HG02885 (cell line): ENCODE measurements around the gene PAMR1.

ENCODE experiments used
- ATAC-seq: cut with Tn5 transposase; IDR thresholded peaks from one replicate; pipeline ENCODE4 v1.9.1; 2021; ENCODE audit warnings: mild to moderate bottlenecking; ENCODE audit not compliant: unreplicated experiment, poor library complexity

Gene PAMR1

DNA sequence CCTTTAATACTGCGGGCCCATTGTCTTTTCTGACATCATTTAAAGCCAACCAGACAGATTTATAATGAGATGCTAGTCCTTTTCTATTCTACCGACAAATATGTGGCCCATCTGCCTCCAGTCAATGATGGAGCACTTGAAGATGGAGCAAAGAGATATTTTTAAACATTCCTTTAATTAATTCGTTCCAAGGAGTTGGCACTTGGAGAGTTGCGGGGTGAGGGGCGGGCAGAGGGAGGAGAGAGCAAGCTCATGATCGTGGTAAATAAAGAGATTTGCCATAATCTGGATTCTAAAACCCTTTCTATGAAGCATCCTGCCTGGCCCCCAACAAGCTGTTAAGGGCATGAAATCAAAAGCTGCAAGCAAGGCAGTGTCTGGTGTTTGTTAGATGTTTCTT, 111.1 kb downstream of the PAMR1 start:
- no peak for ATAC-seq

DNA sequence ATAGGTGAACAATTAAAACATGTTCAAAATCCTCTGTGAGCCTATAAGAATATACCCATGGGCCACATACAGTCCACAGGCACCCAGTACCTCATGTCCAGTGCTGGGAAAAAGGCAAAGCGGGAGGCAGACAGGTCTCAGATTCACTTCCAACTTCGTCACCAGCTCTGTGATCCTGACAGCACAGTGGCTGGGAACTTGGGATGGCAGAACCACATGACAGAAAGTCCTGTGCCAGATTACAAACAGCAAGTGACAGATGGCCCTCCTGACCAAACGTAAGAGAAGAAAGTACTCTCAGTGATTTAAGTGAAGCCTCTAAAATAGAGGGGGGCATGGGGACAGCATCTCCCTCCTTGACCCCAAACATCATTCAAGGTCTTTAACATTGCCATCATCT, 111.8 kb downstream of the PAMR1 start:
- no peak for ATAC-seq

DNA sequence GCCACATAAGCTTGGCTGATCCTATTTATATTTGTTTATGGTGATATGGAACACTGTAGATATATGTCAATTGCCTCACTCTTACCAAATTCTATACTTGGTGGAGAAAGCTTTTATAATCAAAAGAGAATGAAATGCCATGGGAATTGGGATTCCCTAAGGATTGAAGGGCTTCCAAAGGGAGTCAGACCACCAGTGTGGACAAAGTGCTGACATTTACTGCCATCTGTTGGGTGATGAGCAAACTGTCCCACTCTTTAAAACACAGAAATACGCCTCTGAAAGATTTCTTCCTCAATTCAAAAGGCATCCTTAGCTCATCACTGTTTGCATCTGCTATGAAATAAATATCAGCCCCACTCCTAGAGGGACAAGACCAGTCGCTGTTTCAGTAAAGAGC, 113.1 kb downstream of the PAMR1 start:
- ATAC-seq, result no peak

DNA sequence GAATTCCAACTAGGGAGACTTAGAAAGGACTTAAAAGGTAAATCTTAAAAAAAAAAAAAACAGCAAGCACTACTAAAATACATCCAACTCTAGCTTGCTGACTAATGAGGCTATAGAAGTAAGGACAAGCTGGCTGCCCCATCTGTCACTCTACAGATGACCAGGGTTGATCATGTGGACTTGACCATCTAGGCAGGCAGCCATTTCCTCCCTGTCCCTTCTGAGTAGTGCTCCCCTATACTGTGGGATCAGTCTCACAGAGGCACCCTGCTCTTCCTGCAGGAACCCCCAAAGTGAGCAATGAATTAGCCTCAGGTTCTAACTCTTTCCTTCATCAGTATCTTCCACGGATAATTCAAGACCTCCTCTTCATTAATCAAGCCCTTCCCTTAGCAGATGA, 118.4 kb downstream of the PAMR1 start:
- no peak for ATAC-seq

DNA sequence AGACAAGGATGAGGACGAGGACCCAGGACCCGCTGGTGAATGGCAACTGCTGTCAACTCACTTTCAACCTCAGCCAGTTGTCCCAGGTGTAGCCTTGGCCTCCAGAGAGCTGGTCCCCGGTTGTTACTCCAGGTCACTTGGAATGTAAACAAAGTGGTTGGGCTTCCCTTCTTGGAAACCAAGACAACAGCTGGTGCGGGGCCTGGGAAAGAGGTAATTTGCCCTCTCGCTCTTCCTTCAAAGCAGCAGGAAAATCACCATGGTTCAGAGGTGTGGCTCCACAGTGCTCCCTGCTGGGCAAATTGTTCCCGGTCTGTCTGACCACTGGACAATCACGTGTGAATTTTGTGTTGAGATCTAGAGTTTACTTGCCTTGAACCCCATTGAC, 121.0 kb downstream of the PAMR1 start:
- no peak for ATAC-seq

DNA sequence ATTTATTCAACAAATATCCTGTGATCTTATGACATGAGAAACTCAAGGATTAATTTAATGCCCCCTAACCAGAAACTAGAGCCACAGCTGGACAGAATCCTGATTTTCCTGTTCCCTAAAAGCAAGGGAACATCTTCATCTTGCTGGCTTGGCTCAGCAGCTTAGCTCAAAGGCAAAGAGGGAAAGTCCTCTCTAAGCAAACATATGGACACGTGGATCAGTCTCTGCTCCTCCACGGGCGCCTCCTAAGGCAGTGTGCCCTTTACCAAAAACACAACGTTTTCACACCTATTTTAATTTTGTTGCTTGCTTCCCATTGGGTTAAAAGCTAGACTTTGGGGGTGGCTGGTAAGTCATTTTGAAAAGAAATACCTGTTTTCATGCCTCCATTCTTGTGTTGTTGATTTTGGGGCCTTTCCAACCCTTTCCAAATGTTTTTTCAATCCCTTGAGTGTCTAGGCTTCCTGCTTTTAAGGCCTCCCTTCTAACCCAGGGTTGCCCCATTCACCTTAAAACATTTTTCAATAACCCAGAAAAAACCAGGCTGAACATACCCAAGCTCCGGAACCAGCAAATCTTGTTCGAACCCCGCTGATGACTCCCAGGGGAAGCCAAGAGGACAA, 121.5 kb downstream of the PAMR1 start:
- ATAC-seq, result no peak

DNA sequence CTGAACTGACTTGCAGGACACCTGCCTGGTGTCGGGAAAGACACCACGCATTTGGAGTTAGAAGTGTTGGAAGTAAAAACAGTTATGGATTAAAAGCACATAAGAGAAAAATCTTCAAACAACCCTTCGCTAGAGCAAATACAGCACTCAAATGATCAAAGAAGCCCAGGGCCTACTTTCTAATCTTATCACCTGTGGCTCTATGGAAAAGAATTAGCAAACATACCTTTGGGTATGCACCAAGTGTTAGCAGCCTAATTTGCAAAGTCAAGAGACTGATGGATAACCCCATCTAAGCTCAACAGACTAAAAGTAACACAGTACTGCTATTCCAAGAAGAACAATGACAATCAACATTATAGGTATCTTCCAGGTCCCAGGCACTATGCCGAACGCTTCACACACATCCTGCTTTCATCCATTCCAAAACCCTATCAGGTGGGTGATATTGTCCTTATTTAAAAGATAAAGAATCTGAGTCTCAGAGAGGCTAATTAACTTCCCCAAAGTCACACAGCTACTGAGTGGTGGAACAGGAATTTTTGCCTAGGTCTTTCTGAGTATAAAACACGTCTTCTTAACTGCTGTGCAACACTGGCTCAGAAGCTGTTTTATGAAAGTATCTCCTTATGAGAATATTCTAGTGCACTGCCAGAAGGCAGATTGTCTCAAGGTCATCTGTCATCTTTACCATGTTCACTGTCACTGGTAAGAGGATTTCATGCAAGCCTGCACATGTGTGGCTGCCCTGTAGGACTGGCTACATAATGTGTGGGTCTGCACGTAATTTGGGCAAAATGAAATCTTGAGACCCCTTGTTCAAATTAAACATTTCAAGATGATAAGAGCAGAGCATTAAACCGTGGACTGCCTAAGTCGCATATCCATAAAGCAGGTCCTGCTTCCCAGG, 122.4 kb downstream of the PAMR1 start:
- no peak for ATAC-seq

DNA sequence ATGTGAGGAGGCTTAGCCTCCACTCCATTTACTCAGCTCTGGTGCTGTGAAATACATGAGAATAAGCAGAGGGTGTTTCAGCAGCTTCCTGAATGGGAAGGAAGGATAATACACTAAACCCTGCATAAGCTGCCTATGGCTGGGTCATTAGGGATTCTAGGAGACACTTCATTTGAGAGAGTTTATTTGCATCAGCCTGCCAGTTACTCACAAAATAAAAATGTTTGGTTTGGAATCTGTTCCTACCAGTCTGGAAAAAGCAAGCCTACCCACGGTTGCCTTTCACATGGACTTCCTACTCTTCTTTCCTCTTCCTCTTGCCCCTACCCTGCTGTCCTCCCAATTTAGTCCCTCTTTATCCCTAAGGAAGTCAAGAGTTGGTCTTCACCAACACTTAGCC, 126.5 kb downstream of the PAMR1 start:
- ATAC-seq, result no peak

DNA sequence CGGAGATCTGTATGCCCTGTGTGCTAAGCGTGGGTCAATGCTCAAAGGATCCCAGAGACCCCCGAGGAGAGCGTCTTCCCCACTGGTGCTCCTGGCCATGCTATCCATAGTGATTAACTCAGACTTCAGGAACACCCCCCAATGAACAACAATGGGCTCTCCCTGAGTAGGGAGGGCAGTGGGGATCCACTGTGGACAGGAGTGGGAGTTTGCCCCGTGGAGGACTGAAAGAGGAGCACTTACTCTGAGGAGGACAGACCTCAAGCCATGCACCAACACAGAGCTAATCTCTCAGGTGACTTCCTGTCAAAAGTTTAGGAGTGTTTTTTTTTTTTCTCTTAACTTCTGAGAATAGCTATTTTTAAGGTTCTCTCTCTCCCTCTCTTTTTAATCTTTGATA, 130.5 kb downstream of the PAMR1 start:
- ATAC-seq, result no peak

DNA sequence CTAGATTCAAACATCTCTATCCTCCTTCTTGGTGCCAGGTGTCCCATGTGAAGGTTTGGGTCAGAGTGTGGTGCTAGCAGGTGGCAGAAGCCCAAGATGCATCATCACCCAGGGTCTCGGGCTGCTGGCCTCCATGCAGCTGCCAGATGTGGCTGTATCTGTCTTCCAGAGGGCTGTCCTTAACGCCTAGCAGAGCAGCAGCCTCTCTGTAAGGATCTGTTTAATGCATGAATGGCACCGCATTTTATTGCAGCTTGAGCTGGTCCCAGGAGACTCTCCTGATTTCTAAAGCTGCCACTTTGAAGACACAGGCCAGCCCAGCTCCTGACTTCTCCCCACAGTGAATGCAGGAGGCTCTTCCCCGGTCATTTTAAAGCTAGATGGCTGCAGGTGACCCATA, 132.3 kb downstream of the PAMR1 start:
- no peak for ATAC-seq

DNA sequence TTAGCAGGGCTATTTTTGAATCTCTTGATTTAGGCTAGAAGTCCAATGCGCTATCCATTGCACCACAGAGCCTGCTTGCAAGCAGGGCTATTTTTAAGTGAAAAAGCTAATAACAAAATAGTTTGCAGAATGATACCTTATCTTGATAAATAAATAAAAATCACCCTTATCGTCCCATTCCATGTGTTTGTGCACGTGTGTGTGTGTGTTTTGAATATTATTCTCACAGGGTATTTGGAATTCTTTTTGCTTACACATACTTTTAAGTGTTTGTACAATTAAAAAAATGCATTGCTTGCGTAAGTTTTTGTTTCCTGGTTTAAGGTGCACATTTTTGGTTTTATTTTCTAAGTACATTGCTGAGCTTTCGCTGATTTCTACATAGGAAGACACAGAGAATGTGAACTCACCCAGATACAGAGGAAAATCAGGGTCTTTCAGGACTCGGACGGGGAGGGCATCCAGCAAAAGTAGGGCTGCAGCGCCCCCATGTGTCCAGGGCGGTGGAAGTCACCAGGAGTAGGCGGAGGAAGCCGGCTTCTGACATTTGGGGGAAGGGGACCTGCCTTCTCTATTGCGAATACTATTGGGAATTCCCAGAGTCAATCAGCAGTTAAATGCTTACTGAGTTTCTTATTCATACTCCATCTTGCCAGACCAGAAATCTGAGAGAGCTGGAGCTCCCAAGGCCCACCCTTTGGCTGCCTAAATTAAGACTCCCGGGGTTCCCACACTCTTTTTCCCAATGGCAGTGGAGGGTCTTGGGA, 133.3 kb downstream of the PAMR1 start:
- ATAC-seq, result peak; percentile 50

DNA sequence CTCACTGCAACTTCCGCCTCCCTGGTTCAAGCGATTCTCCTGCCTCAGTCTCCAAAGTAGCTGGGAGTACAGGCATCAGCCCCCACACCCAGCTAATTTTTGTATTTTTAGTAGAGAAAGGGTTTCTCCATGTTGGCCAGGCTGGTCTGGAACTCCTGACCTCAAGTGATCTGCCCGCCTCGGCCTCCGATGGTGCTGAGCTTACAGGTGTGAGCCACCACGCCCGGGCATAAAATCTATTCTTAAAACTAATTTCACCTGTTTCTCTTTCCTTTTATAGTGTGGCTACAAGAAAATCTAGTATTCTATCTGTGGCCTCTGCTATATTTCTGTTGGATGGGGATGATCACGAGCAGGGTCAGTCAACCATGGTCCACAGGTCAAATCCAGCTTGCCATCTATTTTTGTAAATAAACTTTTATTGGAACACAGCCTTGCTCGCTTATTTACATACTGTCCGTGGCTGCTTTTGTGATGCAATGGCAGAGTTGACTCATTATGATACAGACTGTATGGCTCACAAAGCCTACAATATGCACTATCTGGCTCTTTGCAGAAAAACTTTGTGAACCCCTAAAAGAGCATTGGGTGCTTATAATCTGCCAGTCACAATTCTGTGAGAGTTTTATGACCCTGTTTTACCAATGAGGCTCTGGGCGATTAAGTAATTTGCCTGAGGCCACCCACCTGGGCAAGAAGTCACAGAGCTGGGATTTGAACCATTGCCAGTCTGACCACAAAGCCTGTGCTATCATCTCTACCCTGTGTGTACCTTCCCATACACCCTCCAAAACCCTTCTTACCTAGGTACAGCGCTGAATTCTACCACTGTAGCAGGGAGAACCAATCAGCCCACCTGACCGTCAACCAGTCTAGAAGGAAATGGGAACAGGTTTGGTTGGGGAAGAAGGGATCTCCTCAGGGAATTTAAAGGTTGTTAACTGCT, 134.4 kb downstream of the PAMR1 start:
- ATAC-seq, result peak; percentile 91

DNA sequence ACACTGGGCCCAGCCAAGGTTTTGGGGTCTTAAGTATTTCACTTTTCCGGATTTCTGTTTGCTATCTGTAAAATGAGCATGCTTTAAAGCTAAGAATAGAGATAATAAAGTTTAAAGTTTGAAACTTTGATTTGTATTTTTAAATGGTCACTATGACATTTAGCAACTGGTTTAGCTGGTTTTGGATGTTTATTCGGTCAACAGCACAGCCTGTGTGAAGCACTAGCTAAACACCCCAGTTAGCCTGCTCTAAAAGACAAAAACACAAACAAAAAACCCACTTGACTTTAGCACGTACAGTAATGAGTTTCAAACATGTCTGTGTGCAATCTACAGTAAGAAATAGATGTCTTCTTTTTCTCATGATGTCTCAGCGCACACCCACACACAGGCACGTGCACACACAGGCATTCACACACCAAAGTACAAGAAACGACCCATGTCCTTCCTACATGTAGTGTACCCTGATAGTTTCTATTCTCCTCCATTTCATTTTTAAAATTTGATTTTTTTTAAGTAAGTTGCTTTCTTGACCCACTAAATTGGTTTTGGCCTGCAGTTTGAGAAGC, 135.4 kb downstream of the PAMR1 start:
- no peak for ATAC-seq

DNA sequence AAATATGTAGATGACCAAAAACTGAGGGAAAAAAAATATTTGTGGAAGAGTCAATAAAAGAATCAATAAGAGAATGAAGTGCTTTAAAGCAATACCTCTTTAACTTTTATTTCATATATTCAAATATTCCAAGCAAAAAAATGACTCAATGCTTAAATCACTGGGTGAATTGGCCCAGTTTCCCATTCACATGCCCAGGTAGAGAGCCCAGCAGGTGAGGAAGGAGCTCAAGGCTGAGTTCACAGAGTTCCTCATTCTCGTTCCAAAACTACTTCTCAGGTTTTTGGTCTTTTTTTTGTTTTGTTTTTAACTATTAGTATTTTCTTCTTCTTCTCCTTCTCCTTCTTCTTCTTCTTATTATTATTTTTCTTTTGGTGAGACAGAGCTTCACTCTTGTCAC, 136.3 kb downstream of the PAMR1 start:
- ATAC-seq, result no peak

DNA sequence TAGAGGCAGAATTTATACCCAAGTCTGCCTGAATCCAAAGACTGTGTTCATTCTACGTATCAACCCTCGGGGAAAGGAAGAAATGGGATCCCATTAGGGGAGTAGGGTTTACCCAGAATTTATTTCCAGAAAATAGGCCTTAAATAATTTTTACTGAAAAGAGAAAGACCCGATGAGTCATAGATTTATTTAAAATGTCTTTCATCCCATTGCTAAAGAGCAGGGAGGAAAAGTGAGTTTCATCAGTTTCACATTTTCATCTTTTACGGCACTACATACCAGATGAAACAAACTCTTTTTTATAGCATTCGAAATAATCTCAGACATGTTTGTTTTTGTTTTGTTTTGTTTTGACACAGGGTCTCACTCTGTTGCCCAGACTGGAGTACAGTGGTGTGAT, 137.4 kb downstream of the PAMR1 start:
- no peak for ATAC-seq

DNA sequence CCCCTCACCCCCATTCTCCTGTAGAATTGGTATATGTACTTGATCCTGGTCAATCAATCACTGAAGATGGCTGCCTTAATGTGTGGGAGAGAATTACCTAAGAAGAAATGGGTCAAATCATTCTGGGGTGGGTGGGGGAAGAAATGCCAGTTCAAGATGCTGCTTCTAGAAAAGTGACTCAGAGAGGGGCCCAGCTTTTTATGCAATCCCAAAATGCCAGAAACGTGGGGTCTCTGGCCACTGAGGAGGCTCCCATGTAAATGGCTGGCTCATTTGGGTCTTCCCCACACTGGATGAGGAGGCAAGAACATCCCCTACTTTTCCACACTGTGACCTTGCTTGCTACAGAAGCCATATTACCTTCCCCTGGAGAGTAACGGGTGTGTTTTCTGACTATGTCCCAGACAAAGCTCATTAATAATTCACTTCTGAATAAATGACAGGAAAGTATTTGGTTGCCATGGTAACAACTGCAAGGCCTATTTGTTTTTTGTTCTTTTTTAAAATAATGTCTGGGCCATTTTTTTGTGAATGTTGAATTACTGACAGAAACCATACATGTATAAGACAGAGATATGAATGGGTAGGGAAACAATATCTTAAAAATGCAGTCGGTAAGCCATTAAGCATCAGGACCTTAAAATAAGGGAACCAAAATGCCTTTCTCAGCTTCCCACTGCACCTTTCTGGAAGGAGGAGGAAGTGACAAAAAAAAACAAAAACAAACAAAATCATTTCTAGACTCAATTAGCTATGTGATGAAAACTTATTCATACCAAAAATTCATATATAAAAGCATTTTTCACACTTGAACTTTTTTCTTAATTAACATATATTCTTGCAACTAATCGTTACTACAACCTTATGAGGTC, 138.1 kb downstream of the PAMR1 start:
- ATAC-seq, result no peak

DNA sequence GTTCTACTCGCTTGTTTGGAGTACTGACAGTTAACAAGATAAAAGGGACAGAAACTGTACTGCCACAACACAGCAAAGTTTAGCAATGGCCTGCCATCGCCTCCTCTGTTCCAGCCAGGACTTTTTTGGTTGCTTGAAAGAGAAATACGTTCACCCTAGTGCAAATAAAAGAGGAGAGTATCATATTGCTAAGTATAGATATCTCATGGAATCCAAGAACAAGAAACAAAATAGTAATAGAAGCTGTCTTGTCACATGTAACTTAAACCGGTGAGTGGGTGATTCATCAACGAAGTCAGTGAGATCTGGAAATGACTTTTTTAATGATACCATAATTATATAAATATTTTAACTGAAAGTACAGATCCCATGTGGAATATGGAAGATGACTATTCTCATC, 141.5 kb downstream of the PAMR1 start:
- ATAC-seq, result no peak
